HepG2 (cell line): ENCODE data around the gene SLC43A1. TPM values are rescaled to one million over a fixed set of nuclear protein-coding genes. Genes with fewer than 3 reads are reported as not detected.

Experiments
- AGO2 ChIP-seq: fragments of 200-400 bp; formaldehyde crosslinking; optimal IDR thresholded peaks from 2 replicates; pipeline ENCODE3; 2017; ENCODE audit warnings: mild to moderate bottlenecking, low read depth, low read length, moderate library complexity
- ATM ChIP-seq: fragments of 450-650 bp; IDR thresholded peaks from 2 replicates; pipeline ENCODE4 v1.7.1; 2017; ENCODE audit warnings: mild to moderate bottlenecking, borderline replicate concordance
- CEBPG ChIP-seq: IDR thresholded peaks from 2 replicates; pipeline ENCODE4 v1.6.1; 2016
- CENPT ChIP-seq: sonication (generic); formaldehyde crosslinking; IDR thresholded peaks from 2 replicates; pipeline ENCODE4 v1.8.0; 2022; ENCODE audit warnings: low read depth, mild to moderate bottlenecking, moderate library complexity, missing genetic modification reagents
- DR1 ChIP-seq: sonication (generic); formaldehyde crosslinking; IDR thresholded peaks from 2 replicates; pipeline ENCODE4 v1.8.0; 2021; ENCODE audit warnings: mild to moderate bottlenecking, missing genetic modification reagents, inconsistent platforms
- EP300 ChIP-seq, 3 experiments: sonication (generic) in 1 of 3; formaldehyde crosslinking in 1 of 3; IDR thresholded peaks; 2 replicates each; pipeline versions ENCODE4 v1.5.1 to v1.6.1; 2011 to 2020; ENCODE audit warnings: low read depth in 2 of 3, low read length in 2 of 3, borderline replicate concordance in 1 of 3, improper control_type of control experiment in 1 of 3, mild to moderate bottlenecking in 1 of 3, missing genetic modification reagents in 1 of 3, moderate library complexity in 1 of 3
- ETS1 ChIP-seq: sonication (generic); formaldehyde crosslinking; IDR thresholded peaks from 2 replicates; pipeline ENCODE4 v1.4.0; 2020; ENCODE audit warnings: missing genetic modification reagents
- FLYWCH1 ChIP-seq: sonication (generic); formaldehyde crosslinking; IDR thresholded peaks from 2 replicates; pipeline ENCODE4 v1.8.1; 2023; ENCODE audit warnings: mild to moderate bottlenecking, missing genetic modification reagents
- HMGA1 ChIP-seq: sonication (generic); formaldehyde crosslinking; conservative IDR thresholded peaks from 2 replicates; pipeline ENCODE4 v1.4.0; 2020; ENCODE audit warnings: missing genetic modification reagents
- ISX ChIP-seq: sonication (generic); formaldehyde crosslinking; conservative IDR thresholded peaks from 2 replicates; pipeline ENCODE4 v1.5.0; 2020; ENCODE audit warnings: missing genetic modification reagents
- JUND ChIP-seq: sonication (generic); formaldehyde crosslinking; IDR thresholded peaks from 2 replicates; pipeline ENCODE4 v1.8.0; 2022; ENCODE audit warnings: mild to moderate bottlenecking, missing genetic modification reagents
- MLLT10 ChIP-seq: sonication (generic); formaldehyde crosslinking; IDR thresholded peaks from 2 replicates; pipeline ENCODE4 v1.4.0; 2020; ENCODE audit warnings: missing genetic modification reagents
- MTF2 ChIP-seq: sonication (generic); formaldehyde crosslinking; IDR thresholded peaks from 2 replicates; pipeline ENCODE4 v1.5.0; 2020; ENCODE audit warnings: missing genetic modification reagents, borderline replicate concordance
- MXI1 ChIP-seq: IDR thresholded peaks from 3 replicates; pipeline ENCODE4 v1.6.1; 2012; ENCODE audit warnings: low read depth, low read length, inconsistent platforms, borderline replicate concordance
- NCOA1 ChIP-seq: sonication (generic); formaldehyde crosslinking; IDR thresholded peaks from 2 replicates; pipeline ENCODE4 v1.9.0; 2021; ENCODE audit warnings: missing genetic modification reagents
- REXO4 ChIP-seq: sonication (generic); formaldehyde crosslinking; IDR thresholded peaks from 2 replicates; pipeline ENCODE4 v1.8.0; 2022; ENCODE audit warnings: missing genetic modification reagents, mild to moderate bottlenecking, borderline replicate concordance
- SAFB2 ChIP-seq: sonication (generic); formaldehyde crosslinking; IDR thresholded peaks from 2 replicates; pipeline ENCODE4 v1.5.1; 2020; ENCODE audit warnings: missing genetic modification reagents, low read depth, mild to moderate bottlenecking, borderline replicate concordance
- SALL1 ChIP-seq: sonication (generic); formaldehyde crosslinking; IDR thresholded peaks from 2 replicates; pipeline ENCODE4 v1.8.0; 2022; ENCODE audit warnings: mild to moderate bottlenecking, missing genetic modification reagents
- TARDBP ChIP-seq: sonication (generic); formaldehyde crosslinking; IDR thresholded peaks from 2 replicates; pipeline ENCODE4 v1.8.0; 2022; ENCODE audit warnings: mild to moderate bottlenecking, missing genetic modification reagents
- TP53 ChIP-seq: sonication (generic); formaldehyde crosslinking; conservative IDR thresholded peaks from 2 replicates; pipeline ENCODE4 v1.4.0; 2020; ENCODE audit warnings: missing genetic modification reagents
- XBP1 ChIP-seq: sonication (generic); formaldehyde crosslinking; IDR thresholded peaks from 2 replicates; pipeline ENCODE4 v1.5.0; 2020; ENCODE audit warnings: missing genetic modification reagents
- XRCC5 ChIP-seq: fragments of 200-400 bp; formaldehyde crosslinking; optimal IDR thresholded peaks from 2 replicates; pipeline ENCODE3; 2017; ENCODE audit warnings: mild to moderate bottlenecking, low read length
- ZNF282 ChIP-seq: fragments of 450-650 bp; IDR thresholded peaks from 2 replicates; pipeline ENCODE4 v1.6.1; 2018; ENCODE audit not compliant: partially characterized antibody
- ZNF331 ChIP-seq: sonication (generic); formaldehyde crosslinking; IDR thresholded peaks from 2 replicates; pipeline ENCODE4 v1.4.0; 2020; ENCODE audit warnings: missing genetic modification reagents
- ZNF709 ChIP-seq: sonication (generic); formaldehyde crosslinking; IDR thresholded peaks from 2 replicates; pipeline ENCODE4 v1.5.0; 2020; ENCODE audit warnings: mild to moderate bottlenecking, missing genetic modification reagents
- polyA plus RNA-seq, 8 experiments: library from polyadenylated mRNA; depleted of rRNA in 3 of 8; stranded (reverse) in 7 of 8; unstranded in 1 of 8; fragments of >200 nt; fragmentation: Illumina TruSeq in 4 of 8; extraction: Trizol in 4 of 8; gene quantifications; 2 replicates each; pipeline versions ENCODE4 v1.2.1 to v1.2.3, GENCODE V29; 2011 to 2016; ENCODE audit warnings: low read depth in 4 of 8, missing spikeins in 1 of 8, mixed read lengths in 1 of 8; ENCODE audit not compliant: insufficient read depth in 1 of 8
- total RNA-seq, 5 experiments: library from RNA; depleted of rRNA; stranded (reverse); fragments of >200 nt; fragmentation: Illumina TruSeq; extraction: Trizol; gene quantifications; 2 replicates each; pipeline ENCODE4 v1.2.3, GENCODE V29; 2016; ENCODE audit warnings: low read depth in 1 of 5
- TF ChIP-seq, protein P1 (sequence below): sonication (generic); formaldehyde crosslinking; IDR thresholded peaks from 2 replicates; pipeline ENCODE4 v1.4.0; 2020; ENCODE audit warnings: mild to moderate bottlenecking, missing genetic modification reagents
- TF ChIP-seq, protein P2 (sequence below): sonication (generic); formaldehyde crosslinking; IDR thresholded peaks from 2 replicates; pipeline ENCODE4 v1.4.0; 2020; ENCODE audit warnings: missing genetic modification reagents, borderline replicate concordance
- TF ChIP-seq, protein P3 (sequence below): sonication (generic); formaldehyde crosslinking; IDR thresholded peaks from 2 replicates; pipeline ENCODE4 v1.8.0; 2022; ENCODE audit warnings: missing genetic modification reagents, mild to moderate bottlenecking, inconsistent platforms, borderline replicate concordance

SLC43A1 gene
- total and polyA plus RNA-seq, 2 of the 13 experiments (the other 11 are each of a cell fraction or from before 2014, with no cell fraction given): 72.3 to 87.6 TPM

DNA sequence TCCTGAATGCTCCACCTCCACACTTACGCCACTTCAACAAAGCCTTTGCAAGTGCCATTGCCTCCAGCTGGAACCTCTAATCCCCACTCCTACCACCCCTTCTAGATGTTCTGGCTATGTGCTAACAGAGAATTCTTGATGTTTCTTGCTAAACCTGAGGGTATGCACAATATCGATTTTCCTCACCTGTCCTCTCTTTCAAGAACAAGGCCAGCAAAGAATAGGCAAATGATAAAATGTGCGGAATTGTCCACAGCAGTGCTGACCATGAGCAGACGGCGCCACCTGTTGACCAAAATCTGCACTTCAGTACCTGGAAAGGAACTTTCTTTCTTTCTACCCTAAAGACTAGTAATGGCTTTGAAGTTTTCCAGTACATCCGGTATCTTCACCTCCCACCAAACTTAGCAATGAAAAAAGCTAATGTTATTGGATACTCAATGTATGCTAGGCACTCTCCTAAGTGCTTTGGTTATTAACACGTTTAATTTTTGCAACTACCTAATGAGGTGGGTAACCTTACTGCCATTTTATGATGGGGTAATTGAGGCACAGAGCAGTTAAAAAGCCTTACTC lies 11.6 kb upstream of the SLC43A1 start (continued):
- TF ChIP-seq, protein P1, sequence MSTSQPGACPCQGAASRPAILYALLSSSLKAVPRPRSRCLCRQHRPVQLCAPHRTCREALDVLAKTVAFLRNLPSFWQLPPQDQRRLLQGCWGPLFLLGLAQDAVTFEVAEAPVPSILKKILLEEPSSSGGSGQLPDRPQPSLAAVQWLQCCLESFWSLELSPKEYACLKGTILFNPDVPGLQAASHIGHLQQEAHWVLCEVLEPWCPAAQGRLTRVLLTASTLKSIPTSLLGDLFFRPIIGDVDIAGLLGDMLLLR (CRISPR knock-in tag): no peak
- TF ChIP-seq FLYWCH1 (CRISPR knock-in tag) (no peak), SAFB2 (CRISPR knock-in tag) (no peak), TARDBP (0 out of 2 replicates have a peak, but pooled peaks have one; percentile 23), ETS1 (CRISPR knock-in tag) (no peak), ZNF282 (no peak), ZNF709 (CRISPR knock-in tag) (no peak), AGO2 (no peak), XBP1 (CRISPR knock-in tag) (no peak), MXI1 (no peak), TP53 (CRISPR knock-in tag) (no peak), SALL1 (0 out of 2 replicates have a peak, but pooled peaks have one; percentile 11), JUND (no peak; the same call in 1 of the 2 replicates), DR1 (CRISPR knock-in tag) (no peak), EP300 (IDR thresholded peaks at IDR 0.05; ENCODE audit: low read depth in 2 of 2, low read length in 2 of 2) (no peak), EP300 (CRISPR knock-in tag; IDR thresholded peaks at IDR 0.05; ENCODE audit: borderline replicate concordance) (no peak), CEBPG (CRISPR knock-in tag) (peak; percentile 75), ATM (no peak), HMGA1 (CRISPR knock-in tag) (no peak), ZNF331 (CRISPR knock-in tag) (0 out of 2 replicates have a peak, but pooled peaks have one; percentile 38), ISX (CRISPR knock-in tag) (no peak), XRCC5 (peak; percentile 49), NCOA1 (no peak), REXO4 (no peak), MTF2 (no peak), CENPT (CRISPR knock-in tag) (no peak), MLLT10 (CRISPR knock-in tag) (no peak)
- TF ChIP-seq, protein P2, sequence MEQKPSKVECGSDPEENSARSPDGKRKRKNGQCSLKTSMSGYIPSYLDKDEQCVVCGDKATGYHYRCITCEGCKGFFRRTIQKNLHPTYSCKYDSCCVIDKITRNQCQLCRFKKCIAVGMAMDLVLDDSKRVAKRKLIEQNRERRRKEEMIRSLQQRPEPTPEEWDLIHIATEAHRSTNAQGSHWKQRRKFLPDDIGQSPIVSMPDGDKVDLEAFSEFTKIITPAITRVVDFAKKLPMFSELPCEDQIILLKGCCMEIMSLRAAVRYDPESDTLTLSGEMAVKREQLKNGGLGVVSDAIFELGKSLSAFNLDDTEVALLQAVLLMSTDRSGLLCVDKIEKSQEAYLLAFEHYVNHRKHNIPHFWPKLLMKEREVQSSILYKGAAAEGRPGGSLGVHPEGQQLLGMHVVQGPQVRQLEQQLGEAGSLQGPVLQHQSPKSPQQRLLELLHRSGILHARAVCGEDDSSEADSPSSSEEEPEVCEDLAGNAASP (CRISPR knock-in tag): 0 out of 2 replicates have a peak, but pooled peaks have one; percentile 17
- TF ChIP-seq, protein P3, sequence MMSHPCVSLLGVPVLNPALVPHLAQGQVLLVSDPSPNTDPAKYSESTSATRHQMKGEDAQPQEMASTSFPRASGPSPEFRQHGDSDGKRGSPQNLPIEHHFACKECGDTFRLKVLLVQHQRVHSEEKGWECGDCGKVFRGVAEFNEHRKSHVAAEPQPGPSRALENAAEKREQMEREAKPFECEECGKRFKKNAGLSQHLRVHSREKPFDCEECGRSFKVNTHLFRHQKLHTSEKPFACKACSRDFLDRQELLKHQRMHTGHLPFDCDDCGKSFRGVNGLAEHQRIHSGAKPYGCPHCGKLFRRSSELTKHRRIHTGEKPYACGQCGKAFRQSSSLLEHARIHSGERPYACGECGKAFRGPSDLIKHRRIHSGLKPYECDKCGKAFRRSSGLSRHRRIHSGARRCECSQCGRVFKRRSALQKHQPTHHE: no peak
